ENCODE measurements around the gene PIMREG.

DNA sequence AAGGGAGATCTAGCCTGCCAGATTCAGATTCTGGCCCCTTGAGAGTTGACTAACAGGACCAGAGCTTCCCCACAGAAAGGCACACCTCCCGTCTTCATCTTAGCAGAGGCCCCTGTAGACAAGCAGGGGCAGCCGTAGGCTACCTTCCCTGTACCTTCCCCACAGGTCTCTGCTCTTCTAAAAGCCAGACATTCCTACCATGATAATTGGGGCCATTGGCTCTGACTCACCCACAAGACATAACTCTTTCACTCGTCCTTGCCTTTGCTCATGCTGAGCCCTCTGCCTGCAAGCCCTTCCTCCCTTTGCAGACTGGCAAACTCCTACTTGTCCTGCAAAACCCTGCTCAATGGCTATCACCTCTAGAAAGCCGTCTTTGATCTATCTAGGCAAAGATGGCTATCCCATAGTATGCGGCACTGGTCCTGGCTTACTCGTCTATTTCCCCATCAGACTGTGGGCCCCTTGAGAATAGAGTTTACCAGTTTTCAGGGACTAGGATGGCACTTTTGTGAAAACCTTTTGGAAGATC lies 43.8 kb downstream of the PIMREG start:
- no peak for TF ChIP-seq GATA2 (IDR thresholded peaks at IDR 0.05; ENCODE audit: low read depth, low read length)
- no peak for TF ChIP-seq GATA3 (IDR thresholded peaks at IDR 0.05; ENCODE audit: low read depth, low read length)
